ENCODE data around the gene PEX14.
A peak's percentile ranks its signal among the peaks of the same experiment; 100 is the strongest.

Gene PEX14

GRCh38 chr1:10637834-10638558, 163.2 kb downstream of the PEX14 start:
- no peak for DNase-seq

GRCh38 chr1:10638559-10639005, 163.8 kb downstream of the PEX14 start:
- DNase-seq = no peak

DNA sequence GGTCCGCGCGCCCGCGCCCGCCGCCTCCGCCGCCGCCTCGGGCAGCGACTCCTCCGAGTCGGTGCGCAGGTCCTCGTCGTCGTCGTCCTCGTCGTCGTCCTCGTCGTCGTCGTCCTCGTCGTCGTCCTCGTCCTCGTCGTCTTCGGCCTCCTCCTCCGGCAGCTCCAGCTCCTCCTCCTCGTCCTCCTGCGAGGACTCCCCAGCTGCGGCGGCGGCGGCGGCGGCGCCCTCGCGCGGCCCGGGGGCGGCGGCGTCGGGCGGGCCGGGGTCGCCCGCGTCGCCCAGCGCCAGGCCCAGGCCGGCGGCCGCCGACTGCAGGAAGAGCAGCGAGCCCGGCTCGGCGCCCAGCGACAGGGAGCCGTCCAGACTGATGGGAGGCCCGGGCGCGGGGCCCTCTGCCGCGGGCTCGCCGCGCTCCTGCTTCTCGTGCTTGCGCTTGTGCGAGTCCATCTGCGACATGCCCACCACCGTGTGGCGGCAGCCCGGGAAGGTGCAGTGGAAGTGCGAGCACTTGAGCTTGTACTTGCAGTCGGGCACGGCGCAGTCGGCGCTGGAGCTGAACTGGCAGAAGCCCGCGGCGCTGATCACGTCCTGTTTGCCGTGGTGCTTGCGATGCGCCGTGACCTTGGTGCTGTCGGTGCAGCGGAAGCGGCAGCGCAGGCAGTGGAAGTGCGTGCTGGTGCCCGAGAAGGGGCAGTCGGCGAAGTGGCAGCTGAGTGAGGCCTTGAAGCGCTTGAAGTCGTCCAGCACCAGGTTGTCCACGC, 164.4 kb downstream of the PEX14 start:
- DNase-seq = no peak

DNA sequence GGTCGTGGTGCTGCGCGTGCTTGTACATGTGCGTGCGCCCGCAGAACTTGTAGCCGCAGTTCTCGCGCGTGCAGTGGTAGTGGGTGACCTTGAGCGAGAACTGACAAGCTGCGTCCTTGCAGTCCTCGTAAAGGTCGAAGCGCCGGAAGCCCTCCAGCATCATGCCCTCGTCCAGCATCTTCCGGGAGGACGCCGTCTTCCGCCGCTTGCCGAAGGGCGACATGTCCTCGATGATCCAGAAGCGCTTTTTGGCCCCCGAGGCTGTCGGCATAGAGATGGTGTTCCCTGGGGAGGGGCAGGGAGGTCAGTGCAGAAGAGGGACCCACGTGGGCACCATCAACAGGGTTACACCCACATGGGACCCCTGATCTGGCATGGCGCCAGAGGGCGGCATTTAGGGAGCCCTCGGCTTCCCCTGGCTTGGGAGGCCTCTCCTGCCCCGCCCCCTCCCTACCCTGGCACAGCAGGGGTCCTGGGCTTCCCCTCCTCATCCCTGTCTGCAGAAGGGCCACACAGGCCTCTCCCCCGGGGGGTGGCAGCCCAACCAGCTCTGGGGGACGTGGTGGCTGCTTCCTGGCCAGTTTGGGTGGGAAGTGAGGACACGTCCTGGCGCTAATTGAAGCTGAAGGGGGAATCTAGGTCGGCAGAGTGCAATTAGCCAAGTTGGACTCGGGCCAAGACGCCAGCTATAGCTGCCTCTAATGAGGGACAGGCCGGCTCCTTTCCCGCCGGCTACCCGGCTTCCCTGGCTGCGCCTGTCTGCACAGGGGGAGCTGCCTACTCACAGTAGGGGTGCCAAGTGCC, 165.2 kb downstream of the PEX14 start:
- peak; percentile 13 for DNase-seq

DNA sequence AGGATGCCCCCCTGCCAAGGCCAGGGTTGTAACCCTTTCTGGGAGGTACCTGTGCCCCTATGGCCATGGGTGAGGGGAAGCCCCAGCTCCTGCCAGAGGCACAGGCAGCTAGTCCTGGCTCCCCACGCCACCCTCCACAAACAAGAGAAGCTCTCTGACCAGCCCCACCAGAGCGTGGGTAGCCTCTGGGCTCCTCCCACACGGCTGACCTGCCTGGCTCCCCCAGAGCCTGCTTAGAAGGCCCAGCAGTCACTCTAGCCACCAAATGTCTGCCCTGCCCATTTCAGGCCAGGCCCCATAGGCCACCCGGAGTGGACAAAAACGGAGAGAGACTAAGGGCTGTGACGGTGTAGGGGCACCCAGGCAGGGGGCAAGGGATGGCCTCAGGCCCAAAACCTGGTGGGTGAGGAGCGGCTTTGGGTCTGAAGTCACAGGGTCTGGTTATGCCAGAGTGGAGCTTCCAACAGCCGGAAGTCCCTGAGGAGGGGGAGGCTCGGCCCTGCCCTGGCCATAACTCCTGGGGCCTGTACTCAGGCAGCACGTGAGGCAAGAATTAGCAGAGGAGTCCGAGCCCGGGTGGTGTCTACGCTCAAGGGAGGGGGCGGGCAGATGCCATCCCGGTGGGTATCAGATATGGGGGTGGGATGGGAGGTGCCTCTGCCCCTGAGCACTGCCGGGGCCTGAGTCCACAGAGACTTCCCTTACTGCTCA, 166.2 kb downstream of the PEX14 start:
- no peak for DNase-seq

GRCh38 chr1:10641976-10642375, 167.2 kb downstream of the PEX14 start:
- DNase-seq = no peak

DNA sequence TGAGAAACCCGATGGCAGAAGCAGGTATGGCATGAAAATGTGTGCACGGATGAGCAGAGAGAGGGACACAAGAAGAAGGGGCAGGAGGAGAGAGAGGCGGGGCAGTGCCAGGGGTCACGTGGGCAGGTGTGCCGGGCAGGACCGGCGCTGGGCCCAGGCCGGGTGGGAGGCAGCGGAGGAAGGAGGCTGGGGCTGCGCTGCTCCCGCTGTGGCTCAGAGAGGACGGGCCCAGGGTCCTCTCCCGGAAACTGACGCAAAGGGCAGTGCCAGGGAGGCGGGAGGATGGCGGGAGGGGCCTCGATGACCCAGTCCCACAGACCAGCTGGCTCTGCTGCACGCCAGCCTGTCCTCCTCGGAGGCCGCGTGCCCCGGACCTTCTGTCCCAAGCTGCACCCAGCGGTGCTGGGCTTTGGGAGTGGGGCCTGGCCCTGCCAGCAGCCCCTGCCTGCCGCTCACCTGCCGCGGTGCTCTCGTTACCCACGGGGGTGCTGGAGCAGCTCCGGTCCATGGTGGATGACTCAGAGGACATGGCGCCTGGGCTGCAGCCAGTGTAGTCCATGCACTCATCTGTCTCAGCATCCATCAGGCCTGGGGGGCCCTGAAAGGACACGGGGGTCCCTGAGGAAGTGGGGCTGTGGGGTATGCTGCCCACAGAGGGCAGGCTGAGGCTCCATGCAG, 167.8 kb downstream of the PEX14 start:
- no peak for DNase-seq

DNA sequence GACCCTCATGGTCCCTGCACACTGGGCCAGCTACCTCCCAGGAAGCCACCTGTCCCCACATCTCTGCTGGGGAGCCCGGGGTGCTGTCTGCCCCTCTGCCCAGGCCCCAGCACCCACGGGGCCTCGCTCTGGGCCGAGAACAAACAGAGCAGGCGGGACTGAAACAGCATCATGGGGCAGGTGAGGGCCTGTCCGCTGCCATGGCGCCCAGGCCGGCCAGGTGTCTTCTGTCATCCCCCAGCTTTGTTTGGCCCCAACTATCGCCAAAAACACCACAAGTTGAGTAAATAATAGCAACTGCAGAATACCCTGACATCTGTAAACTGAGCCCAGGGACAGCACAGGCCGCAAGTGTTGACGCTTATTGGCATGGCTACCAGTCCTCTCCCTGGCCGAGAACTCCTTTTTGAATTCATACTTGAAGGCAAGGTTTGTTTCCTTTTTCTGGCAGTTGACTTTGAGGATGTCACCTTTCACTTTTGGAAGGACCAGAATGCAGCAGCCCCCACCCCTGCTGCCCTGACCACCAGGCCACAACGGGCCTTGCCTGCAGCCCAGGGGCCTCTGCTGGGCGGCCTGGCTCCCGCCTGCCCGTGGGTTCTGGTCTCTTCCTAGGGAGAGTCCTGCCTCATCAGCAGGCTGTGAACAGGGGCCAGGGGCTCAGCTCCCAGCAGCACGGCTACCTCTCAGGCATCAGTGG, 169.0 kb downstream of the PEX14 start:
- no peak for DNase-seq

GRCh38 chr1:10644307-10645128, 169.8 kb downstream of the PEX14 start:
- DNase-seq = no peak

GRCh38 chr1:10646347-10646861, 171.7 kb downstream of the PEX14 start:
- no peak for DNase-seq

DNA sequence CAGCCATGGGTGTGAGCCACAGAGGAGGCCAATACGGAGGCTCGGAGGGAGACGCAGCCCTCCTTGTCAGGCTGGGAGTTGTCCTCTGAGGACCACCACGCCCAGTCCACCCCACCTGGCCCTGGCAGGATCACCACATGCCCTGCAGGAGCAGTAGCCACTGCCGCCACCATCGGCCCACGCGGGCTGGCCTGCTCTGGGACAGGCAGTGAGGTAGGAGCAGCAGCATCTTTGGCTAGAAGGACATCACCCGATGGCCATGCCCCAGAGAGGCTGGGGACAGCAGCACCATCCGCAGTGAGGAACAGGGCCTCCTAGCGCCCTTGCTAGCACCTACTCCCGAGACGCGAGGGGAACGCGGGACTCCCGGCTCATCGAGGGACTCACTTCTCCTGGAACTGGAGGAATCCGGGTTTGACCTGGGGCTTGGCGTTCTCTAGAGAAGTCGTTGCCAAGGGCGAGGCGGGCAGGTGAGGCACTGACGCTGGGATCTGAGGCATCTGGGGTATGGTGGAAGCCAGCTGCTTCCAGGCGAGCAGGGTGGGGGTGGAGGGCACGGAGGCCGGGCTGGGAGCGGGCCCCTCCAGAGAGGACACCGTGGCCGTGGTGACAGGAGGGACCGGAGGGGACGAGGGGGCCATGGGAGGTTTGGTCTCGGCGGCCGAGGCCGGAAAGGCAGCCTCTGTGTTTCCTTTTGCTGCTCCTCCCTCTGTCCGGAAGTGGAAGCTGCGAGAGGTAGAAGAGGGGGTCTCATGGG, 172.8 kb downstream of the PEX14 start:
- DNase-seq = no peak

- DNase-seq = no peak
These were observed 174.2 kb downstream of the PEX14 start for GRCh38 chr1:10648689-10649516.

DNA sequence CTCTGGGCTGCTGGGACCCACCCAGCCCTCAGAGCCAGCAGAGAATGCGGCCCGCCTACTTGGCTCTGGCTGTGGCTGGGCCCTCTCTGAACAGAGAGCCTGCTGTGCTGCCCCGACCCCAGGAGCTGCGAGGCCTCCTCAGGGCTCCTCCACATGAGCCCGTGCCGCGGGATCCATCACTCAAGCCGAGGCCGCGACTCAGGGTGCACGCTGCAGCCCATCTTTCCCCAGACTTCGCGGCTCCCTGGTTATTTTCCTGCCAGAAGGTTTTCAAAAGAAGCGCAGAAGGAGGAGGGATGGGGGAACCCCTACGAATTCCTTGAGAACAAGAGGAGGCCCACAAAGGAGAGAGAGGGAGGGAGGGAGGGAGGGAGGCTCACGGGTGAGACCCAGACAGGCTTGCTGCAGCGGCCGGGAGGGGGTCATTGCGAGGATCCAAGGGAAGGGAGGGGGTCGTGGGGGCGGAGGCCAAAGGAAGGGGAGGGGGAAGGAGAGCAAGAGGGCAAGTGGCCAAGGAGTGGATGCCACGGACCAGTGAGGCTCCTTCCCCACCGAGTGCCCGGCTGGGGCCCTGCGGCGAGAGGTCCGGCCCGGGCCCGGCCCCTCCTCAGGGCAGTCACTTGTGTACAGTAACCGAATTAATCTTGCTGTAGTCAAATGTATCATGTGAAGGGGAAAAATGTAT, 174.9 kb downstream of the PEX14 start:
- DNase-seq = no peak

DNA sequence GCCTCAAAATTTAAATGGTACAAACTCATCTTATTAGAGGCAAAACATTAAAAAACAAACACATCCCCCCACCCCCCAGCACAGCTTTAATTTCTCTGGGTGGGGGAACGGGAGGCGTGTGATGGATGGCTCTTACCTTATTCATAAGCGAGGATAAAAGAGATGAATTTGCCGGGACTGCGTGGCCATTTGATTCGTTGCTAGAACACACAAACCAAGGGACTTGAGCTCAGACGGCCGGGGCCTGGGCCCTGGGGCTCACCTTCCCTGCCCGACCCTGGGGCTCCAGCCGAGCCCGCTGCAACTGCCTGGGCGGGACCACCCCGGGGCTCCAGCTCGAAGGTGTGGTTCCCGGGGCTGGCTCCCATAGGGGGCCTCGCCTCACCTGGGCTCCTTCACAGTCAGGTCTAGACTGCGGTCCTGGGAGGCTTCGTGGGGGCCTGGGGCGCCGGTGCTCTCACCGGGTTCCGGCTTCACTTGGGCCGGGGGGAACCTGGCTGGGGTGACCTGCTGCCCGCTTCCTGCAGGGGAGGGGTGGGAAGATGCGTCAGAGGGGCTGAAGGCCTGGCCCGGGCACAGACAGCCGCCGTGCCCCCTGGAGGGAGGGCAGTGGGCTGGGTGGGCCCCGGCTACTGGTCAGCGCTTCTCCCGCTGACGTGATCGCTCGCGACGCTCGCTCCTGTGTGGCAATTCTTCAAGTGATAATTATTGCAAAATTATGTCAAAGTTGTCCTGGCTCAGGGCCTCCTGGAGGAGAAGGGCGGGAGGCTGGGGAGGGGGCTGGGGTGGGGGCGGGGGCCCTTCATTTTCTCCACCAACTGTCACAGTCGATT, 176.0 kb downstream of the PEX14 start:
- DNase-seq = no peak

DNA sequence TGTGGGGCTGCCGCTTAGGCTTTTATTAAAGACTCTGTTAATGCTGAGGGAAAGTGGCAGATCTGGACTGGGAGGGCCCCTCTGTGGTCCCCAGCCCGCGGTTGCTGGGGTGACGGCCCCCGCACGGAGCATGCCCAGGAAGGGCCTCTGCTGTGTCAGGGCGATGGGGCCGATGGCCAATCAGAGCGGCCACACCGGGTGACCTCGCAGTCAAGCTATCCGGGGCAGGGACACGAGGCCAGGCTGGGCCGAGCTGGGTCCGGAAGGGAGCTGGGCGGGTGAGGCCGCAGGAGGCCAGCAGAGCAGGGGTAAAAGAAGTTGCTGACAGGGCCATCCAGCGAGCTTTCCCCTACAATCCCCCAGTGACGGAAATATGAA, 176.6 kb downstream of the PEX14 start:
- DNase-seq = no peak

DNA sequence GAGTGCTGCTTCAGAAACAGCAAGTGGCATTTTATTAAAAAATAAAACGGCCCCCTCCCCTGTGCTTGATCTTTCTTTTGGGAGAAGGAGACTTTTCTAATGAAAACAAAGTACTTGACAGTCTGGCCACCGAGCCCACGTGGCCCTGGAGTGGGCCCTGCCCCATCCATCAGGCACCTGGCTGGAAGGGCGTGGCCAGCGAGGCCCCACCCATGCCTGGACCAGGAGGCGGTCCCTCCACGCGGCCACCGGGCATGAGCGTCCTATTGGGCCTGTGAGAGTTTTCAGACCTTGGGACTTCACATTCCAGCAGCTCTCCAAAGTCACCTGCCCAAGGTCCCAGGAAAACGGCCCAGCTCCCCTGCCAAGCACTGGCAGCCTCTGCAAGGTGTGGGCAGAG, 177.0 kb downstream of the PEX14 start:
- DNase-seq = no peak

GRCh38 chr1:10652626-10653025, 177.9 kb downstream of the PEX14 start:
- DNase-seq = no peak

All from NCI-H1436 treated with DMSO at 0.1 percent for 48 hours (cell line).